Hepatocyte (in vitro differentiated cells): ENCODE data around the gene PI4KA. TPM values are rescaled to one million over a fixed set of nuclear protein-coding genes. Genes with fewer than 3 reads are reported as not detected.

Experiments
- DNase-seq: peaks from one replicate; pipeline ENCODE4 v3.0.0-alpha.2; 2016; ENCODE audit warnings: low spot score
- H2AFZ ChIP-seq: fragments of 200-600 bp; sonication (generic); 2 replicates; pipeline ENCODE4 v1.6.0; 2016; ENCODE audit warnings: antibody characterized with exemption, mild to moderate bottlenecking
- H3K27ac ChIP-seq: fragments of 200-600 bp; sonication (generic); 2 replicates; pipeline ENCODE4 v1.5.1; 2016; ENCODE audit warnings: mild to moderate bottlenecking
- H3K27me3 ChIP-seq: fragments of 200-600 bp; sonication (generic); 2 replicates; pipeline ENCODE4 v1.6.1; 2016
- H3K36me3 ChIP-seq: fragments of 200-600 bp; sonication (generic); replicated peaks from 2 replicates; pipeline ENCODE4 v1.5.1; 2016; ENCODE audit warnings: low read depth; ENCODE audit not compliant: insufficient read depth
- H3K4me1 ChIP-seq: fragments of 200-600 bp; sonication (generic); 2 replicates; pipeline ENCODE4 v1.5.1; 2016; ENCODE audit warnings: mild to moderate bottlenecking, moderate library complexity; ENCODE audit not compliant: insufficient read depth
- H3K4me2 ChIP-seq: fragments of 200-600 bp; sonication (generic); 2 replicates; pipeline ENCODE4 v1.6.0; 2016
- H3K4me3 ChIP-seq: fragments of 200-600 bp; sonication (generic); 2 replicates; pipeline ENCODE4 v1.5.1; 2016; ENCODE audit warnings: mild to moderate bottlenecking
- H3K79me2 ChIP-seq: fragments of 200-600 bp; sonication (generic); 2 replicates; pipeline ENCODE4 v1.6.0; 2017; ENCODE audit warnings: mild to moderate bottlenecking
- H3K9me2 ChIP-seq: fragments of 200-600 bp; sonication (generic); replicated peaks from 2 replicates; pipeline ENCODE4 v1.6.0; 2017; ENCODE audit warnings: mild to moderate bottlenecking; ENCODE audit not compliant: insufficient read depth
- H3K9me3 ChIP-seq: fragments of 200-600 bp; sonication (generic); 2 replicates; pipeline ENCODE4 v1.5.1; 2016; ENCODE audit warnings: low read depth, mild to moderate bottlenecking
- H4K20me1 ChIP-seq: fragments of 200-600 bp; sonication (generic); 2 replicates; pipeline ENCODE4 v1.6.0; 2016; ENCODE audit warnings: mild to moderate bottlenecking; ENCODE audit not compliant: insufficient read depth, poor library complexity, severe bottlenecking
- EZH2 ChIP-seq: fragments of 200-600 bp; sonication (generic); IDR thresholded peaks from 2 replicates; pipeline ENCODE4 v1.6.1; 2016; ENCODE audit warnings: antibody characterized with exemption, mild to moderate bottlenecking, borderline replicate concordance
- EZH2phosphoT487 ChIP-seq: fragments of 200-600 bp; sonication (generic); IDR thresholded peaks from one replicate; pipeline ENCODE4 v1.6.1; 2018; ENCODE audit warnings: antibody characterized with exemption, mild to moderate bottlenecking, low read depth, moderate library complexity; ENCODE audit not compliant: unreplicated experiment, severe bottlenecking
- WGBS: methylation state at CpG from one replicate; pipeline ENCODE4 v1.1.6; 2016; ENCODE audit warnings: low lambda C conversion rate; ENCODE audit errors: missing lambda C conversion rate; 5-methylcytosine and 5-hydroxymethylcytosine counted together
- polyA plus RNA-seq: library from polyadenylated mRNA; unstranded; fragments of >200 nt; fragmentation: Nextera tagmentation; extraction: Ambion mirVana; gene quantifications from 2 replicates; pipeline ENCODE4 v1.2.1, GENCODE V29; 2016
- total RNA-seq: library from RNA; depleted of rRNA; stranded (reverse); fragments of >200 nt; gene quantifications from 2 replicates; pipeline ENCODE4 v1.2.3, GENCODE V29; 2014
- TF ChIP-seq, protein P1 (sequence below): fragments of 200-600 bp; sonication (generic); IDR thresholded peaks from 2 replicates; pipeline ENCODE4 v1.5.1; 2016; ENCODE audit warnings: antibody characterized with exemption, mild to moderate bottlenecking; ENCODE audit not compliant: poor library complexity

The PI4KA gene
- total and polyA plus RNA-seq, 2 experiments from 2014 or later = 59.1 to 75.7 TPM

DNA sequence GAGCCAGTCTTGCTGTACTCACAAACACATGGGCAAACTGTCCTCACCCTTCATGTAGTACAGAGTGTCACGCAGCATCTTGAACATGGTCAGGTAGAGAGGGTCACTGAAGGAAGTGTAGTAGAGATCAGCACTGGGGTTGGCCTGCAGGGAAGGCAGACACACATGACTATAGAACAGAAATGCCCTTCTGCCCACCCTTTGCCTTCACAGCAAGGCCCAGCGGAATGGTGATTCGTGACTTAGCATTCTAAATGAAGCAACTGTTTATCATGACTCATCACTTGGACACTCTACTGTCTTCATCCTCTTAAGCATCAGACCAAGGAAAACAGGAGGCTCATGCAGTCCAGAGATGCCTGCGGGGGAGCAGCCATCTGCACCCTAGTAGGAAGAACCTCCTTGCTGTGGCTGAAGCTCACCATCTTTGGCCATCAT lies 51.3 kb downstream of the PI4KA start:
- no peak overlapping the region for H3K27ac ChIP-seq
- H3K36me3 ChIP-seq = no peaks in the 10 kb centered on the region
- H3K4me2 ChIP-seq = no peak overlapping the region

DNA sequence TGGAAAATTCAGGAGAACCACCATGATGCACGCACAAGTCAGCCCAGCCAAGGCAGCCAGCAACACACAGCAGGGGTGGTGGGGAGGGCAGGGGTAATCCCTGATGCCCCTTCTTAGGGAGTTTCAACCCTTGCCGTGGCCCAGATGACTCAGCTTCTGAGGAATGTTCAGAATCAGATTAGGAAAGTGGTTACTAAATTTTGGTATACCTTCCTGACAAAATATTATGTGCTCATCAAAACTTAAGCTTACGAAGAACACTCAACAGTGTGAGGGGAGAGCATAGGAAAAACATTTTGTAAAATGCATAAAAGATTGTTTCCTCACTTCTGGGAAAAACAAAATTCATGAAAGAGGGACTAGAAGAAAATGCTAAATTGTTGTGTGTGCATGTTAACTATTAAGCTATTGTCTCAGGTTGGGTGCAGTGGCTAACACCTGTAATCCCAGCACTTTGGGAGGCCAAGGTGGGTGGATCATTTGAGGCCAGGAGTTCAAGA lies 52.6 kb downstream of the PI4KA start:
- Histone ChIP-seq H4K20me1 (no peaks in the 10 kb centered on the region), H3K4me3 (no peak overlapping the region), H3K4me2 (no peak overlapping the region), H2AFZ (no peak overlapping the region), H3K27ac (no peak overlapping the region), H3K9me3 (no peaks in the 10 kb centered on the region), H3K4me1 (no peaks in the 10 kb centered on the region), H3K36me3 (no peaks in the 10 kb centered on the region), H3K27me3 (no peaks in the 10 kb centered on the region), H3K79me2 (no peaks in the 10 kb centered on the region), H3K9me2 (no peaks in the 10 kb centered on the region)
- 74% methylated on average over 3 of the region's 3 CpGs for WGBS
- TF ChIP-seq, protein P1, sequence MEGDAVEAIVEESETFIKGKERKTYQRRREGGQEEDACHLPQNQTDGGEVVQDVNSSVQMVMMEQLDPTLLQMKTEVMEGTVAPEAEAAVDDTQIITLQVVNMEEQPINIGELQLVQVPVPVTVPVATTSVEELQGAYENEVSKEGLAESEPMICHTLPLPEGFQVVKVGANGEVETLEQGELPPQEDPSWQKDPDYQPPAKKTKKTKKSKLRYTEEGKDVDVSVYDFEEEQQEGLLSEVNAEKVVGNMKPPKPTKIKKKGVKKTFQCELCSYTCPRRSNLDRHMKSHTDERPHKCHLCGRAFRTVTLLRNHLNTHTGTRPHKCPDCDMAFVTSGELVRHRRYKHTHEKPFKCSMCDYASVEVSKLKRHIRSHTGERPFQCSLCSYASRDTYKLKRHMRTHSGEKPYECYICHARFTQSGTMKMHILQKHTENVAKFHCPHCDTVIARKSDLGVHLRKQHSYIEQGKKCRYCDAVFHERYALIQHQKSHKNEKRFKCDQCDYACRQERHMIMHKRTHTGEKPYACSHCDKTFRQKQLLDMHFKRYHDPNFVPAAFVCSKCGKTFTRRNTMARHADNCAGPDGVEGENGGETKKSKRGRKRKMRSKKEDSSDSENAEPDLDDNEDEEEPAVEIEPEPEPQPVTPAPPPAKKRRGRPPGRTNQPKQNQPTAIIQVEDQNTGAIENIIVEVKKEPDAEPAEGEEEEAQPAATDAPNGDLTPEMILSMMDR = no peak
- no peak for TF ChIP-seq EZH2
- TF ChIP-seq EZH2phosphoT487 = no peak
- no peak for DNase-seq

More for the DNA sequence above, 51.3 kb downstream of the PI4KA start:
- WGBS = 89% methylated on average over 4 of the region's 4 CpGs
- peak; percentile 49 for DNase-seq
- no peaks in the 10 kb centered on the region for H3K9me3 ChIP-seq
- no peaks in the 10 kb centered on the region for H3K79me2 ChIP-seq
- no peak overlapping the region for H2AFZ ChIP-seq
- H3K27me3 ChIP-seq = no peaks in the 10 kb centered on the region
- no peaks in the 10 kb centered on the region for H3K4me1 ChIP-seq
- H3K4me3 ChIP-seq = no peak overlapping the region
- TF ChIP-seq, protein P1 = no peak
- TF ChIP-seq EZH2phosphoT487 = no peak
- no peak for TF ChIP-seq EZH2
- H4K20me1 ChIP-seq = no peaks in the 10 kb centered on the region
- no peaks in the 10 kb centered on the region for H3K9me2 ChIP-seq

DNA sequence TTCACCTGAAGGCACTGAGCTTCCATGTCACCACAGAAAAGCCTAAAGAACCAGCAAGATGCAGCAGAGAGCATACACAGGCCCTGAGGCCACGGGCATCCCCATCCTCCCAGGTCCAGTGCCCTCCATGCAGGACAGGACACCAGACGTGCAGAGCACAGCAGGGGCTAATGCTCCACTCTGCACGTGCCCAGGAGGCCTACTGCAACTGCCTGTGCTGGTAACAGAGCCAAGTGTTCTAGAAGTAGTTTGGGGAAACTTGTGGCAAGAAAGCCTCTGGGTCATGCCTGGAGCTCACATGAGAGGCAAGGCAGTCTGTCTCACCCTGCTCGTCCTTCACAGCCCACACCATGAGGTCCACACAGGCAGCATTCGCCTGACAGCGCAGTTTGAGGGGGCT lies 54.0 kb downstream of the PI4KA start:
- no peaks in the 10 kb centered on the region for H3K9me3 ChIP-seq
- no peaks in the 10 kb centered on the region for H3K9me2 ChIP-seq
- 97% methylated on average over 6 of the region's 6 CpGs for WGBS
- DNase-seq = no peak
- no peak overlapping the region for H3K4me2 ChIP-seq
- no peaks in the 10 kb centered on the region for H4K20me1 ChIP-seq
- H3K4me3 ChIP-seq = no peak overlapping the region
- no peak overlapping the region for H3K27ac ChIP-seq
- no peaks in the 10 kb centered on the region for H3K79me2 ChIP-seq
- TF ChIP-seq, protein P1 = no peak
- TF ChIP-seq EZH2phosphoT487 (no peak), EZH2 (no peak)
- H3K27me3 ChIP-seq = no peaks in the 10 kb centered on the region
- H3K4me1 ChIP-seq = no peaks in the 10 kb centered on the region
- H2AFZ ChIP-seq = no peak overlapping the region
- no peaks in the 10 kb centered on the region for H3K36me3 ChIP-seq
